Posterior vena cava (tissue), 2 donors: ENCODE data around the gene TMEM19. TPM values are rescaled to one million over a fixed set of nuclear protein-coding genes. Genes with fewer than 3 reads are reported as not detected.
A peak's percentile ranks its signal among the peaks of the same experiment; 100 is the strongest.

Experiments used
- DNase-seq: peaks from one replicate; pipeline ENCODE4 v3.0.0-alpha.2; 2020; ENCODE audit warnings: low spot score
- intact Hi-C, 2 donors: fragments of 100-400 bp; cut with DNase I; formaldehyde crosslinking; loops; one replicate each; pipeline versions ENCODE4 v1.14.1 to v1.14.2; 2022 to 2023
- long read RNA-seq, 2 donors: library from polyadenylated mRNA; unstranded; transcript quantifications; one replicate each; pipeline ENCODE4 v2.0.0, GENCODE V29; 2020 to 2021
- total RNA-seq, 2 donors: library from RNA; stranded (reverse); fragmentation: NEBNext Ultra II Directional; extraction: Animal tissue kit (Norgen Biotek cat#: 25700); gene quantifications; one replicate each; pipeline ENCODE4 v1.2.1, GENCODE V29; 2021
- donor health status: DM: yes; HTN: yes; CAD: no.
- donor health status: DM: yes; HTN: yes; CAD: no.

TMEM19 gene
- 10 to 100 TPM; 12.9 to 14.1 TPM for total RNA-seq
- long read RNA-seq, donor 1, full-length matches to known transcripts = 4 of 7 reads
- long read RNA-seq, donor 1, partial matches to known transcripts = 0 of 7 reads
- long read RNA-seq, donor 1, other reads (novel, unspliced or antisense) = 3 of 7 reads
- long read RNA-seq, donor 2, full-length matches to known transcripts = 9 of 15 reads
- long read RNA-seq, donor 2, partial matches to known transcripts = 0 of 15 reads
- long read RNA-seq, donor 2, other reads (novel, unspliced or antisense) = 6 of 15 reads

DNA sequence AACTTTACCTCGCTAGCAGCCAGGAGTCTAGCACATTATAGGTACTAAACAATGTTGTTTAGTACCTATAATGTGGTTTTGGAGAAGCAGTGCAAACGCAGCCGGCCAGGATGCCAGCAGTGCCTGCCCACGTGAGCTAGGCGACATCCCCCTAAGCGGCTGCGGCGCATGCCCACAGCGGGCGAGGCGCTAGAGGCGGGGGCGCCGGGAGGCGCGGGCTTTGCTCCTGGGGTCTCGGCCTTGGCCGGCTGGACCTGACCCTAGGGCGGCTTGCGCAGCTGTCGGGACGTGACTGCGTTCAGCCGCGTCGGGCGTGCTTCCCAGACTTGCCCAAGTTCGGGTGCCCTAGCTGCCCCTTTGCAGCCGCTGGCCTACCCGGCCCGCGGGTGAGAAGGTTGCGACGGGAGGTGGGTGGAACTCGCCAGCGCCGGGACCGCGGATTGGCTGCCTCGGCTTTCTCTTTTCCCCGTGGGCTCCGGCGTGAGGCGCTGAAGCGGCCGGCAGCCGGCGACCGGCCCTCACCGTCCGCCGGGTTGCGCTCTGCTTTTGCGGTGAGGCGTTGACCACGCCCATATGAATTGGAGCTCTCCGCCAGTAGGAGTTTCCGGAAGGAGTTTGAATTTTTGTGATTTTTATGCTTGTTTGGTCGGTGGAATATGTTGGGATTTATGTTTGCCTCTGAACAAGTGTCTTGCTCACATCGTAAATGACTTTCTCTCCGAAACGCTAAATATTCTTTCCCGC is at the start of gene TMEM19:
TMEM19 (plus strand) TSS at position 169 of the 744 bp plus-strand sequence. CDS start 599 bp downstream, outside the sequence.
- intact Hi-C loops = loop anchor here in 1 of 2 donors (2.0 kb wide), 1 partner anchor 69 kb away; the partner anchor contains the start of gene RAB21
- DNase-seq = peak; percentile 97

GRCh38 chr12:71636704-71637115 is 49.2 kb upstream of the TMEM19 start:
- intact Hi-C loops = no loop called here
- DNase-seq = no peak

GRCh38 chr12:71638499-71638898 is 47.4 kb upstream of the TMEM19 start:
- intact Hi-C loops = no loop called here
- no peak for DNase-seq

DNA sequence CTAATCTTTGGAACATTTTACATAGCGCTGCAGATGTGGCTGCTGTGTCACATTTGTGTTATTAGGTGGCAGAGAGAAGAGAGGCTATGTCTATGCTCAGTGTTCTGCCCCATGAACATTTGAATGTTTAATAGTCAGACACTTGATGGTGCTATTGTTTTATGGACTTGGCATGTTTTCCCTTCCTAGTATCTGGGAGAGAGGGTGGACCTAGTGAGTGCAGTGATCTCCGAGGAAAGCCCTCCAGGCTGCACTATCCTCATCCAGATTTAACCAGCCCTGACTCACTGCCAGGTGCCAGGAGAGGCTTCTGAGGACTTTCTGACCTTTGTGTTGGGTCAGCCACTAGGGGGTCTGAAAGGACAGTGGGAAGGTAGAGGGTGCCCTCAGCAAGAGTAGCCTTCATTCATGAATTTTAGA is 46.5 kb upstream of the TMEM19 start:
- intact Hi-C loops = no loop called here
- DNase-seq = no peak

DNA sequence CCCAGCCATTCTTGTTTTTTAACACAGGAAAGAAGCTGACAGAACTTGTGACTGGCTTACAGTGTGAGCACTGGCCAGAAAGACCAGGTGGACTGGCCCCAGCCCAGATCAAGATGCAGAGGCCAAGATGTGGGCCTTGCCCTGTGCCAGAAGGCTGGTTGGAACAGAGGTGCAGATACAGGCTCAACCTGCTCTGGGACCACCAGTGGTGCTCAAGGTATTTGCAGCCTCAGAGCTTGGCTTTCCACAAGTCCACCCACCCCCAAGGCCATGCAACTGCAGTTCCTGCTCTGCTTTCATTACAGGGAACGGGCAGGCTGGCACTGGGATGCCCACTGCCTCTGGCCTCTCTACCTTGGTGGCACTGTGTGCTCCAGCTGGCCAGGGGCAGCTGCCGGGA is 45.6 kb upstream of the TMEM19 start:
- DNase-seq = no peak
- intact Hi-C loops = no loop called here

- DNase-seq = no peak
- intact Hi-C loops = no loop called here
Measured at GRCh38 chr12:71641390-71641789, 44.5 kb upstream of the TMEM19 start.

DNA sequence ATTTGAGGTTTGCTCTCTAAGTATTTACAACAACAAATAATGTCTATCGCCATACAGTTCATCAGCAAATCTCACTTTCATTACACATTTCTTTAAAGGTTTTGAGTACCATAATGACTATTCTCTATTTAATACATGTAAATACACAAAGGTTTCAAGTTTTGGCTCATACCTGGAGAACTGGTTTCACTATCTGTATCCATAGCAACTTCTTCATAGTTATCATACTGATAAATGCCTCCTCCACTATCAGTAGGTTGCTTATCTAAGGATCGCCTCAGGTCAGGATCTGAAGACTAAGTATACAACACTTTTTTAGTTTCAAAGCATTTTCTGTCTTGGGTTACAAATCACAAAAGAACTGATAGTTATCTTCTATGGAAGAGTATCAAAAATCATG is 43.6 kb upstream of the TMEM19 start:
- no peak for DNase-seq

DNA sequence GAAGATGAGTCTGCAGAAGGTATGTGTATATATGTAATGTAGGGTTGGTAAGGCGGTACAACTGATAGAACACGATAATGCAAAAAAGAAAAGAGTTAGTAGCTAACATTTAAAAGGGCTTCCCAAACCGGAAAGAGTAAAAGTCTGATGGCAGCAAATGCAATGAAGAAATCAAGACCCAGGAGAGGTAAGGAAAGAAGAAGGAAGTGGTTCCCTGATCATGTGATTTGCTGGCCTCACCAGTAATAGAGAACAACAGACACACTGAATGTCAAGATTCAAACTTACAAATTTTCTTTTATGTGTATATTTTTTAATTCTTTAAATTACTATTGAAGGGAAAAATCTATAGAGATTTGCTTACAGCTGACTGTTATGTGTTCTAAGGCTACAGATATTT is 40.6 kb upstream of the TMEM19 start:
- intact Hi-C loops = no loop called here
- no peak for DNase-seq

More for the DNA sequence above, 43.6 kb upstream of the TMEM19 start:
- intact Hi-C loops = no loop called here

- no peak for DNase-seq
- intact Hi-C loops = no loop called here
Measured at GRCh38 chr12:71646512-71646911, 39.4 kb upstream of the TMEM19 start.

DNA sequence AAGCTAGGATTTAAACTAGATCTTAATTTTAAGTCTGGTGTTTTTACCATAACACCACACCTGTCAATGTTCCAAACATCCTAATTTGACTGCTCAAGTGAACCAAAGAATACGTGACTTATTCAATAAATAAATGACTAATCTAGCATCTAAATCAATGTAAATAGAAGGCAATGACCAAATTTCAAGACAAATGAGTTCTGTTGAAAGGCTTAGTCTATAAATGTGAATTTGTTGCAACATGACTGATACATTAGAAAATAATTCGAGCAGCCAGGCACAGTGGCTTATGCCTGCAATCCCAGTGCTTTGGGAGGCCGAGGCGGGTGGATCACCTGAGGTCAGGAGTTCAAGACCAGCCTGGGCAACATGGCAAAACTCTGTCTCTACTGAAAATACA is 37.3 kb upstream of the TMEM19 start:
- intact Hi-C loops = no loop called here
- DNase-seq = no peak

DNA sequence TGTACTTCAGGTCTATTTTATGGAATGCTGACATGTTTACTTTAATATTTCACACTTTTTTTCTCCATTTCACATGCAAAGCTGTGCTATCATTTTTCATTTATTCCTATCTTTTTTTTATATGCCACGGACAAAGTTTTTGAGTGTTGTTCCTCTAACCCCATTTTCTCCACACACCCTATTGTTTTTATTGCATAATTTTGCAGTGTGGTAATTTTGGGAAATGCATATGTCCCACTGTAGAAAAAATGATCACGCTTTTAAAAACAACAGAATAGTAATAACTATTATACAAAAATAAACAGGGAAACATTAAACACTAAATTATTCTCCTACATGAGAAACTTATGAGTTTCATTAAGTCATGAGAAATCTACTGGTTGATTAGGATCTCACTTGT is 36.5 kb upstream of the TMEM19 start:
- intact Hi-C loops = no loop called here
- DNase-seq = no peak

- no peak for DNase-seq
- intact Hi-C loops = no loop called here
Measured at GRCh38 chr12:71652656-71653055, 33.2 kb upstream of the TMEM19 start.

GRCh38 chr12:71653137-71653536 is 32.7 kb upstream of the TMEM19 start:
- no peak for DNase-seq
- intact Hi-C loops = no loop called here

- intact Hi-C loops = no loop called here
- DNase-seq = no peak
Measured at GRCh38 chr12:71654200-71654599, 31.7 kb upstream of the TMEM19 start.

DNA sequence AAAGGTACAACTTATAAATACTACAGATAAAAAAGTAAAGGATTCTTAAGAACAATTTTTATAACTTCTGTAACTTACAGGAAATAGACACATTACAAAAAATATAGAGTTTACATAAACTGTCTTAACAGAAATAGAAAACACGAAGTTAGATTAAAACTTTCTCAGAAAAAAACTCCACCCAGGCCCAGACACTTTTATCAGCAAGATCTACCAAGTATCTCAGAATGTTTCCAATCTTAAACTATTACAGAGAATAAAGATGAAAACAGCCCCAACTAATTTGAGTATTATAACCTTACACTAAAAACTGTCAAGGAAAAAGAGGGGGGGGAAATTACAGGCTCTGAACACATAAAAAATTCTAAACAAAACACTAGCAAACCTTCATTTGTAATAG is 30.4 kb upstream of the TMEM19 start:
- intact Hi-C loops = no loop called here
- no peak for DNase-seq

- intact Hi-C loops = no loop called here
- no peak for DNase-seq
Measured at GRCh38 chr12:71655907-71656306, 30.0 kb upstream of the TMEM19 start.

- no peak for DNase-seq
- intact Hi-C loops = no loop called here
Measured at GRCh38 chr12:71656740-71657139, 29.1 kb upstream of the TMEM19 start.

DNA sequence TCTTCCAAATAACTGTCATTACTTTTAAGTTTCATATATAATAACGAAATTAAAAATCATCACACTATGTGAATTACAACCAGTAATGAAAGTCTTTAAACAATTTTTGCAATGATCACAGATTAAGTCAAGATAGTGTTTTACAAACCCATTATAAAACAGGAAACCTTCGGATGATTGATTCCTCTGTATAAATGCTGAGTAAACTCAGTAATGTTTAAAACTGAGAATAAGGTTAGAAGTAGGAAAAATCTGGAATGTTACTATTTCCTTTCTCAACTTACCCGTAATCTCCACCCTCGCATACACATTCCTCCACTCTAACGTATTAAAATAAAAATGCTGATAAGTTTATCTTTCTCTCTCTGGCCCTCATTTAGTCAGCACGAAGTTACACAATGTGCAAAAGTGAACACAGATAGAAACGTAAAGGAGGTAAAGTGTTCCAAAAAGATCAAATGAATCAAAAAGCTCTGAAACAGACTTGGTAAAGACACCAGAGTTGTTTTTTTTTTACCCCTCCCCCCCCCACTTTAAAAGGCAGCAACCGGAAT is 23.8 kb upstream of the TMEM19 start:
- intact Hi-C loops = no loop called here
- DNase-seq = no peak

- peak; percentile 90 for DNase-seq
- intact Hi-C loops = no loop called here
Measured at GRCh38 chr12:71662849-71663560, 22.9 kb upstream of the TMEM19 start.
